ENCODE measurements around the gene SGTA. TPM values are rescaled to one million over a fixed set of nuclear protein-coding genes. Genes with fewer than 3 reads are reported as not detected.

The SGTA gene
- total and polyA plus RNA-seq, 4 donors = 16.7 to 38.4 (median 21.0) TPM

DNA sequence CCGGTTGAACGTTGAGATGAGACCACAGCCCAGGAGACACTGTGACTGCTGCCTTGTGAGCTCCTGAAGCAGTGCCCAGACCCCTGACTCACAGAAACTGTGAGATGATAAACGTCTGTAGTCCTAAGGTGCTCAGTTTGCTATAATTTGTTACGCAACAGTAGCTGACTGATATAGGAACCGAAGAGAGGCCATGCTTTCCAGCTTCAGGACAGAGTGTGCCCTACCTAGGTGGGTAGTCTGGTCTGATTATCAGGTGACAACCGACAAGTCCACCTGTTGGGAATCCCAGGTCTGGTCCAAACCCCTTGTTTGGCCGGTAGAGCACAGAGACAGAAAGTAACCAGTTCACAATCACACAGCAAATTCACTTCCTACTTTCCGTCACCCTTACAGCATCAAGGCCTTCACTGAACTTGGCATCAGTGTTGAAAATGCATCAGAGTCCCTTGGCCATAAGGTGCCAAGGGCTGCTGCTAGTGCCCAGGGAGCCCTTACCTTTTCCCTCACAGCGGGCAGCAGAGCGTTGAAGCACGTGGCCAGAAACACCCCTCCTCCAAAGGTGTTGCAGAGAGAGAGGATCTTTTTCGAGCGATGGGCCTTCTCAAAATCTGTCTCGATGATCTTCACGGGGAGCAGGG, 46.4 kb downstream of the SGTA start:
- H3K4me1 ChIP-seq (ENCODE audit: control insufficient read depth in 4 of 4, insufficient read depth in 4 of 4, low read length in 3 of 4) = peaks cover 4 to 10% (median 8%) of the 10 kb centered on the region in 4 donors
- H3K9ac ChIP-seq (ENCODE audit: low read depth in 1 of 2, low read length in 2 of 2) = no peak overlapping the region
- TF ChIP-seq RXRA (IDR thresholded peaks at IDR 0.05) (no peak), YY1 (IDR thresholded peaks at IDR 0.05) (no peak), FOXA1 (IDR thresholded peaks at IDR 0.05) (no peak), EGR1 (IDR thresholded peaks at IDR 0.05; ENCODE audit: low read depth in 2 of 2) (no peak), JUND (IDR thresholded peaks at IDR 0.05) (no peak), MAX (IDR thresholded peaks at IDR 0.05) (no peak), TAF1 (conservative IDR thresholded peaks at IDR 0.05) (no peak), REST (IDR thresholded peaks at IDR 0.05) (no peak), ZBTB33 (IDR thresholded peaks at IDR 0.05) (no peak), FOXA2 (IDR thresholded peaks at IDR 0.05) (no peak), RAD21 (IDR thresholded peaks at IDR 0.05) (no peak), GABPA (IDR thresholded peaks at IDR 0.05 in 1 of 2, conservative IDR thresholded peaks at IDR 0.05 in 1 of 2) (no peak)
- TF ChIP-seq, protein P1, sequence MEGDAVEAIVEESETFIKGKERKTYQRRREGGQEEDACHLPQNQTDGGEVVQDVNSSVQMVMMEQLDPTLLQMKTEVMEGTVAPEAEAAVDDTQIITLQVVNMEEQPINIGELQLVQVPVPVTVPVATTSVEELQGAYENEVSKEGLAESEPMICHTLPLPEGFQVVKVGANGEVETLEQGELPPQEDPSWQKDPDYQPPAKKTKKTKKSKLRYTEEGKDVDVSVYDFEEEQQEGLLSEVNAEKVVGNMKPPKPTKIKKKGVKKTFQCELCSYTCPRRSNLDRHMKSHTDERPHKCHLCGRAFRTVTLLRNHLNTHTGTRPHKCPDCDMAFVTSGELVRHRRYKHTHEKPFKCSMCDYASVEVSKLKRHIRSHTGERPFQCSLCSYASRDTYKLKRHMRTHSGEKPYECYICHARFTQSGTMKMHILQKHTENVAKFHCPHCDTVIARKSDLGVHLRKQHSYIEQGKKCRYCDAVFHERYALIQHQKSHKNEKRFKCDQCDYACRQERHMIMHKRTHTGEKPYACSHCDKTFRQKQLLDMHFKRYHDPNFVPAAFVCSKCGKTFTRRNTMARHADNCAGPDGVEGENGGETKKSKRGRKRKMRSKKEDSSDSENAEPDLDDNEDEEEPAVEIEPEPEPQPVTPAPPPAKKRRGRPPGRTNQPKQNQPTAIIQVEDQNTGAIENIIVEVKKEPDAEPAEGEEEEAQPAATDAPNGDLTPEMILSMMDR (IDR thresholded peaks at IDR 0.05; ENCODE audit: low read depth, low read length, missing input control) = no peak
- H3K9me3 ChIP-seq (ENCODE audit: control insufficient read depth in 4 of 4, low read length in 3 of 4) = peaks cover 0 to 2% (median 0%) of the 10 kb centered on the region in 4 donors
- H3K27ac ChIP-seq (ENCODE audit: low read depth in 1 of 2, low read length in 2 of 2) = no peak overlapping the region
- H3K36me3 ChIP-seq (ENCODE audit: control insufficient read depth in 4 of 4, insufficient read depth in 3 of 4, low read depth in 1 of 4, low read length in 3 of 4) = peaks cover 5 to 30% (median 9%) of the 10 kb centered on the region in 4 donors
- DNase-seq (ENCODE audit: low spot score) = no peak
- WGBS = 96% methylated on average over 15 of the region's 15 CpGs
- no peak overlapping the region for H3K4me3 ChIP-seq (ENCODE audit: low read depth in 1 of 3, low read length in 3 of 3)
- H3K27me3 ChIP-seq (ENCODE audit: control insufficient read depth in 4 of 4, insufficient read depth in 4 of 4, low read length in 3 of 4) = no peaks in the 10 kb centered on the region

GRCh38 chr19:2735374-2735773, 47.7 kb downstream of the SGTA start:
- no peak for DNase-seq (ENCODE audit: low spot score)
- no peak for TF ChIP-seq FOXA2 (IDR thresholded peaks at IDR 0.05)
- no peak for TF ChIP-seq GABPA (IDR thresholded peaks at IDR 0.05 in 1 of 2, conservative IDR thresholded peaks at IDR 0.05 in 1 of 2)
- TF ChIP-seq, protein P1 (IDR thresholded peaks at IDR 0.05; ENCODE audit: low read depth, low read length, missing input control) = no peak
- no peak for TF ChIP-seq YY1 (IDR thresholded peaks at IDR 0.05)
- TF ChIP-seq ZBTB33 (IDR thresholded peaks at IDR 0.05) = no peak
- TF ChIP-seq REST (IDR thresholded peaks at IDR 0.05) = no peak
- no peak for TF ChIP-seq MAX (IDR thresholded peaks at IDR 0.05)

More at GRCh38 chr19:2735374-2735773, 47.7 kb downstream of the SGTA start:
- H3K27me3 ChIP-seq (ENCODE audit: control insufficient read depth in 4 of 4, insufficient read depth in 4 of 4, low read length in 3 of 4) = no peaks in the 10 kb centered on the region
- no peak overlapping the region for H3K27ac ChIP-seq (ENCODE audit: low read depth in 1 of 2, low read length in 2 of 2)
- peaks cover 0 to 2% (median 0%) of the 10 kb centered on the region in 4 donors for H3K9me3 ChIP-seq (ENCODE audit: control insufficient read depth in 4 of 4, low read length in 3 of 4)
- H3K4me3 ChIP-seq (ENCODE audit: low read depth in 1 of 3, low read length in 3 of 3) = no peak overlapping the region
- 97% methylated on average over 12 of the region's 12 CpGs for WGBS
- H3K9ac ChIP-seq (ENCODE audit: low read depth in 1 of 2, low read length in 2 of 2) = no peak overlapping the region
- H3K4me1 ChIP-seq (ENCODE audit: control insufficient read depth in 4 of 4, insufficient read depth in 4 of 4, low read length in 3 of 4) = peaks cover 4 to 10% (median 8%) of the 10 kb centered on the region in 4 donors
- peaks cover 5 to 30% (median 9%) of the 10 kb centered on the region in 4 donors for H3K36me3 ChIP-seq (ENCODE audit: control insufficient read depth in 4 of 4, insufficient read depth in 3 of 4, low read depth in 1 of 4, low read length in 3 of 4)
